Subcutaneous adipose tissue (tissue), 4 donors: Measurements from ENCODE around the gene NCOA5. TPM values are rescaled to one million over a fixed set of nuclear protein-coding genes. Genes with fewer than 3 reads are reported as not detected.

Experiments used
- CTCF ChIP-seq: fragments of 450-650 bp; IDR thresholded peaks from one replicate; pipeline ENCODE4 v1.5.1; 2016; ENCODE audit warnings: low read depth, mild to moderate bottlenecking, control low read depth, antibody characterized with exemption, moderate library complexity
- total RNA-seq, 4 donors: library from RNA; depleted of rRNA; stranded (reverse); fragments of >200 nt; gene quantifications; one replicate each; pipeline ENCODE4 v1.1.0, GENCODE V29; 2016

Gene NCOA5
- total RNA-seq, 4 donors from 2014 or later = 23.3 to 26.9 (median 26.3) TPM

GRCh38 chr20:46018112-46018511, 71.7 kb downstream of the NCOA5 start:
- no peak for TF ChIP-seq CTCF

- TF ChIP-seq CTCF = no peak
Measured at GRCh38 chr20:46017272-46017671, 72.5 kb downstream of the NCOA5 start.

- no peak for TF ChIP-seq CTCF
Measured at GRCh38 chr20:46014517-46015396, 75.0 kb downstream of the NCOA5 start.

GRCh38 chr20:46013829-46014516, 75.8 kb downstream of the NCOA5 start:
- no peak for TF ChIP-seq CTCF

GRCh38 chr20:46013322-46013828, 76.4 kb downstream of the NCOA5 start:
- TF ChIP-seq CTCF = no peak

- TF ChIP-seq CTCF = no peak
Measured at GRCh38 chr20:46012921-46013320, 76.8 kb downstream of the NCOA5 start.
